Superior temporal gyrus (tissue), 1 donor: ENCODE results near the gene PERCC1.

ENCODE experiments used
- DNase-seq: peaks from one replicate; pipeline ENCODE4 v3.0.0-alpha.2; 2016; ENCODE audit errors: extremely low spot score

PERCC1 gene

DNA sequence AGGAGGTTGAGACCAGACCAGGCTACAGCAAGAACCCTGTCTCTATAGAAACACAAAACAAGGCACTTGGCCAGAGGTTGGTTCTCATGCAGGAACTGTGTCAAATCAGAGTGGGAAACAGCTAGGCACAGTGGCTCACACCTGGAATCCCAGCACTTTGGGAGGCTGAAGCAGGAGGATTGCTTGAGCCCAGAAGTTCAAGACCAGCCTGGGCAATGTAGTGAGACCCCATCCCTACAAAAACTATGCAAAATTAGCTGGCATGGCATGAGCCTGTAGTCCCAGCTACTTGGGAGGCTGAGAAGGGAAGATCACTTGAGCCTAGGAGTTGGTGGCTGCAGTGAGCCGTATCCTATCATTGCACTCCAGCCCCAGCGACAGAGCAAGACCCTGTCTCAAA lies 18.0 kb upstream of the PERCC1 start:
- DNase-seq, result no peak

DNA sequence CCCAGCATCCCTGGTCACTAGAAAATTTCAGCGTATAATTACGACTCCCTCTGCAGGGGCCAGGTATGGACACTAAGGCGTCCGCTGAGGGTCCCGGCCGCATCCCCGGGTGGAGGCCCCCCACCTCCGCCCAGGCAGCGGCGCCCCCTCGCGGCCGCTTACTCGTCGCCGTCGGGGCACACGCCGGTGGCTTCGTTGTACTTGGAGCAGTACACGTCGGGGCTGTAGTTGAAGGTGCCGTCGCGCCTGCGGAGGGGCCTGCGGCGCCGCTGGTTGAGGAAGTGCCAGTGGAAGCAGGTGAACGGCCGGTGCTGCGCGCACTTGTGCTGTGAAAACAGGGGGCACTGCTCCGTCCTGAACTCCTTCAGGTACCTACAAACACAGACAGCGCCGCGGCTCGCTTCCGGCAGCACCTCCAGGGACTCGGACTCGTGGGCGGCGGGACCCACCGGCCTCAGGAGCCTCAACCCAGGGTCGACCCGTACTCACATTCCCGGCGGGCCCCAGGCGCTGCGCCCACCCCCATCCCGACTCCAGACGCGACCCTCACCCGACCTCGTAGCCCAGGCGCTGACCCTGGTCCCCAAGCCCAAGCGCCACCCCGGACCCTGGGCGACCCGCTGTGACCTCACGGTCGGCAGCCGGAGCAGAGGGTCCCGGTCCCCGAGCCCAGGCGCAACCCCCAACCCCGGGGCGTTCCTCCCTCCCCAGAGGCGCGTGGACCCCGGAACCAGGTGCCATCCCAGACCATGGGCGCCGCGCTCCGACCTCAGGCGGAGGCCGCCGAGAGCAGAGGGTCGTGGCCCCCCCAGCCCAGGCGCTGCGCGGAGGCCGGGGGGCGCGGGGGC lies 17.0 kb upstream of the PERCC1 start:
- no peak for DNase-seq

DNA sequence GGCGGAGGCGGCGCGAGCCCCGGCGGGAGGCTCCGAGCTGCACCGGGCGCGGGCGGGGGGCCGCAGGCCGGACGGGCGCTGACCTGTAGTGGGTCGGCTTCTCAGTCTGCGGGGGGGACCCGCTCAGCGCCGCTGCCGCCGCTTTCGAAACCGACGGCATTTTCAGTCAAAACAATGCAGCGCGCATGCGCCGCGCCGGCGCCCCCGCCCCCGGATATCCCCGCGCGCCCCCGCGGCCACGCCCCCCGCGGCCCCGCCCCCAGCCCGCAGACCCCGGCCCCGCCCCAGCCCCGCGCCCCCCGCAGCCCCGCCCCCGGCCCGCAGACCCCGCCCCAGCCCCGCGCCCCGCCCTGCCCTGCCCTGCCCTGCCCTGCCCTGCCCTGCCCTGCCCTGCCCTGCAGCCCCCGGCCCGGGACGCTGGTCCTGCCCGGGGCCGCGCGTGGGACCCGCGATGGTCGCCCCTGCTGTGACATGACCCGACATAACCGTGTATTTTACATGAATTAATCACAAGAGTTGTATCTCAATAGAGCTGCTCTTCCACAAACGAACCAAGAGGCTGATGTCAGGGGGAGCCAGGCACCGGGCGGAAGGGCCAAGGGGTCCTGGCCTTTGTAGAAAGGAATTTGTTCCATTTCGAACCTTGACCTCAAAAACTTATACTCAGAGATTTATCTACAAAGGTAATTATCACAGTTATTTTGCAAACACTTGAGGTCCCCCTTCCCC lies 16.2 kb upstream of the PERCC1 start, which contains the start of gene UNKL:
Gene UNKL, minus strand, starts transcription at position 173 of the 729 bp plus-strand sequence. Its CDS starts 13 bp downstream, at position 160.
- DNase-seq, result no peak

DNA sequence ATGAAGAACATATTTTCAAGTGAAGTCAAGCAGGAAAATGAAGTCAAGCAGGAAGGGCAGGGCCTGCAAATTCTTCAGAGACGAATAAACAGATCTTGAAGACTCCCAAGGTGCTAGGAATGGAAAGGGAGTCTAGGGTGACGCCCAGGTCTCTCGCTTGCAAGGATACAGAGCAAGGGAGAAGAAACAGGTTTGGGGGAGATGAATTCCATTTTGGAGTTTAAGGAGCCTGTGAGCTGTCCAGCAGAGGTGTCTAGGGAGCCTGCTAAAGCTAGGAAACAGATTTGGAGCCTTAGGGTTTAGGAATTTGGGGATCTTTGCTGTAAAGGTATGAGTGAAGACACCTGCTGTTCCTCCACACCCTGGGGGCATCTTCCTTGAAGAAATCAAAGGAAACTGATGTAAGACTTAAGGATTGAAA lies 14.3 kb upstream of the PERCC1 start:
- DNase-seq, result no peak

DNA sequence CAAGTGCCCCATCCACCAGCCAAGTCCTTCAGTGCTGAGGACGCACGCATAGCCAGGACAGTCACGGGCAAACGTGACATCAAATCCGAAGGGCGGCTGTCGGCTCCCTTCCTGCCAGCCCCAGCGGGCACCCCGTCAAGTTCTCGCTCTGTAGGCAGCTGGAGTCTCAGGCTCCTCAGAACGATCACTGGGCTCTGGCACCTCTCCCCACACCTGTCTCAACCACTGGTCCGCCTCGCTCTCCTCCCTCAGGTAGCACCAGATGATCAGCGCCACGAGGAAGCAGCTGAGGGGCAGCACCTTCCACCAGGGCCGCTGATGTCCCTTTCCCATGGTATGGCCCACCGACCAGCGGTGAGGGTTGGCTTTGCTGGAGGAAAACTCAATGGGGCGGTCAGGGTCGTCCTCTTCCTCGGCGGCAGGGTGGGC lies 10.8 kb upstream of the PERCC1 start:
- DNase-seq, result no peak

DNA sequence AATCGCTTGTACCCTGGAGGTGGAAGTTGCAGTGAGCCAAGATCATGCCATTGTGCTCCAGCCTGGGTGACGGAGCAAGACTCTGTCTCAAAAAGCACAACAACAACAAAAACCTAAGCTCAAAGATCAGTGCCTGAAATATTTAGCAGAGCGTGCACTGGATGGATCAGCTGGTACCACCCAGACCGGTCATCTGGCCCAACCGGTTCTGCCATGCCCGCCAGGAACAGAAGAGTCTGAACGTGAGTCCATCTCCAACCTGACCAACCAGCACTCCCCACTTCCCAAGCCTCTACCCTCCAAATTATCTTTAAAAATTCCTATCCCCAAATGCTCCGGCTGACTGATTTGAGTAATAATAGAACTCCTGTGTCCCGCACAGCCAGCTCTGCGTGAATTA lies 8.8 kb upstream of the PERCC1 start:
- no peak for DNase-seq

DNA sequence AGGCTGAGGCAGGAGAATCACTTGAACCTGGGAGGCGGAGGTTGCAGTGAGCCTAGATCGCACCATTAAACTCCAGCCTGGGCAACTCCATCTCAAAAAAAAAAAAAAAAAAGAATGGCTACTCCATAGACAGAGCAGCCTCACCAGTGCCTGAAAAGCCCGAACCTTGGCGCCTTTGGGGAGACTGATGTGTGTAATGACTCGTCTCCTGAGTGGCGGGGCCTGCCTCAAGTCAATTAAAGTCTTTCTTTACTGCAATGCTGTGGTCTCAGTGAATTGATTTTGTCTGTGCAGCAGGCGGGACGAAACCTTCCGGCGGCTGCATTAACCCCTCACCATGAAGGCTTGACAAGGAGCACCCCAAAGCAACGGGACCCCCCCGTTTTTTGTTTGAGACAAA lies 6.8 kb upstream of the PERCC1 start:
- DNase-seq, result no peak

DNA sequence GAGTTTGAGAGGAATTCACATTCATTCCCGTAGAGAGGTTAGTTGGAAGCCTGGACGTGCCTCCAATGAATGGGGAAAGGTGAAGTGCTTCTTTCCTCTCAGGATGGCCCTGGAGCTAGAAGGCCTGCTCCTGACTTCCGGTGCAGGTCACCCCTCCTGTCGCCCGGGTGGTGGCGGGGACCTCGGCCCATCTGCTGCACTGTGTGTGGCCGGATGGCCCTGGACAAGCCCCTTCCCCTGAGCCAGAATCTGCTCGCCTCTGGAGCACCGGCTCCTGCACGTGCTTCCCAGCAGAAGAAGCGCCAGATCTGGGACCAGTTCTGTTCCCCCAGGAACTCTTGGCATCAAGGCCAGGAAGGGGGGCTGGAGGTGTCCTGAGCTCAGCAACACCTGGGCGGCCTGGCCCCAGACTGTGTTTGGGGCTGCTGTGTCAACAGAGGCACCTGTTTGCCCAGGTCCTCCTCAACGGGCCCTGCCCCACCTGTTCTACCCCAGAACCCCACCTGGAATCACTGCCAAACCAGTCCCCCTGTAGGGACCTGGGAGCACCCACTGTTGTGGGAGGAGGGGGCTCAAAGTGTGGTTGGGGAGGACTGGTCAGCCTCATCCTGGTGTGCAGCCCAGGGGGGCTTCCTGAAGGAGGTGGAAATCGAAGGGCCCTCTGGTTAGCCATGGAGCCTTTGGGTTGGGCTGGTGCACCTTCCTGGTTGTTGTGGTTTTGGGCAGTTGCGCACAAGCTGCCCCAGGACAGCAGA lies 5.1 kb upstream of the PERCC1 start:
- no peak for DNase-seq

DNA sequence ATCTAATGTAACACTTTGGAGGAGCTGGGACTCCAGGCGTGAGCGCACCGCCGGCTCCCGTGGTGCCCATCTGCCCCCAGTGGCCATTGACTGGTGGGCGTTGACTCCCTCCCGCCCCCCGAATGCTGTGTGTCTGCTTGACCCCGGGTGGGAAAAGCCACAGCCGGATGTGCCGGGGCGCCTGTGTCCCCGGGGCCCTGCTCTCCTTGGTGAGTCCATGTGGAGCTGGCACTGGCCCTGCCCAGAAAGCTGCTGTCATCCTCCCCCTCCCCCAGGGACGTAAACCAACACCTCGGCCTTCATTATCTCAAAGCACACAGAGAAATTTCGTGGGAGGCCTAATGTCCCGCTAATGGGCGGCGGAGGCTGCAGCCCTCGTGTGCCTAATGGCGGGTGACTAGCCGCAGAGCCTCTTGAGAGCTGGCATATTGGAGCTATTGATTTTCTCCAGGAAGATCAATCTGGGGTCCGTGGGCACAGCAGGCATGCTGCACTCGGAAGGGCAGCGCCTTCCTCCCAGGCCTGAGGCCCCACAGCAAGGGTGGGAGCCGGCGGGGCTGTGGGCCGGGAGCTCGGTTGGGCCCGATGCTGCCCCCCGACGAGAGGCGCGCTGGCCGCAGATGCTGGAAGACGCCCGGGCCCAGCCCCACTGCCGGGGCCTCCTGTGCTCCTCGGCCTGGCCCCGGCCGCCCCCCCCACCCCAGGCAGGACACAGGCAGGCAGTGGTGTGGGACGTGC lies 4.0 kb upstream of the PERCC1 start:
- DNase-seq, result no peak

DNA sequence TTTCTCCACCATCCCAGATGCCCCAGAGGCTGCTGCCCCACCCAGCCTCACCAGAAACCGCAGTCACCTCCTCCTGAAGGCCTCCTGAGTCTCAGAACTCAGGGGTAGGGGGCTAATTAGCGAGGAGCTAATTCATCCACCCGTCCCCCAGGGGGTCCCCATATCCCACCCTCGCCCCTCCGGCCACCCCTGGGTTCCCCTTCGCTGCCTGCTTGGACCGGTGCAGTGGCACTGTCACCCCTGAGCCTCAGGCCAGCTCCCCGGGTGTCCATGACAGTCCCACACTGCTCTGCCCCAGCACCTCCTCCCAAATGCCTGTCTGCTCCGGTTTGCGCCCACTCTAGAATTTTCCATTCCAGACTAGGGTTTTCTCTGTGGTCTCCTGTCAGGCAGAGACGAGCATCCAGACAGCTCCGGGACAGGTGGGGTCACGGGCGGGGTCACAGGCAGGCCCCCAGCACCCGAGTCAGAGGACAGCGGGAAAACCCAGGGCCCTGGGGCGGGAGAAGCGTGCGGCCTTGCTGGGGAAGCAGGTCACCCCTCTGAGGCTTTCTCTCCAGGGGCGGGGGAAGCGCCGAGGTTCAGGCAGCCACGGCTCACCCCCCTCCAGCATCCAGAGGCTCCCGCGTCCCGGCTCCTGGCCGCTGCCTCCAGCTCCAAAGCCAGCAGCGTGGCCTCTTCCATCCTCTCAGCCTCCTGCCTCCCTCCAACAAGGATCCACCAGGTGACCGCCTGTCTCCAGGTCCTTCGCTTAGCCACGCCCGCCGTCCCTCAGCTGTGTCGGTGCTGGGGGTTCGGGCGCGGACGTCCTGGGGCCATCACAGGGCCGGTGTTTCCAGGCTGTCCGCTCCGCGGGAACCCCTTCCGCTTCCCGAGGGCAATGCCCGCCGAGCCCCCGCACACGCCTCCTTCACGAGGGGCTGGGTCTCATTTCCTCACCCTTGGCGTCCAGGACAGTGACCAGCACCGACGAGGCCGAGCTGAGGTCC lies 3.1 kb upstream of the PERCC1 start:
- no peak for DNase-seq

DNA sequence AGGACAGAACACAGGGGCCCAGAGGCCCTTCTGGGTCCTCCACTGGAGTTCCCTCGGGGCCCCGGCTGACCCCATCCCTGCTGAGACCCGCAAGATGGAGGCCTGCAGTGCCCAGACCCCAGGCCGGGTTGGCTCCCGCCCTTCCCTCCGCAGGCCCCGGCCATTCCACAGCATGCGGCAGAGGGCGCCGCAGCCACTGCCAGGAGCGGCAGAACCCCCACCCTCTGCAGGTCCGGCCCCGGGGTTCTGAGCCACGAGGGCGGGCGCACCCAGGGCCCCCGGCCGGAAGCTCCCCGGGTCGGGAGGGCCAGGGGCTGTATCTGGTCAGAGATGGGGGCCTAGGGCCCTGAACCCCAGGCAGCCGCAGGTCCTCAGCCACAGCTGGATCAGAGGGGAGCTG lies 2.4 kb upstream of the PERCC1 start:
- DNase-seq, result no peak

DNA sequence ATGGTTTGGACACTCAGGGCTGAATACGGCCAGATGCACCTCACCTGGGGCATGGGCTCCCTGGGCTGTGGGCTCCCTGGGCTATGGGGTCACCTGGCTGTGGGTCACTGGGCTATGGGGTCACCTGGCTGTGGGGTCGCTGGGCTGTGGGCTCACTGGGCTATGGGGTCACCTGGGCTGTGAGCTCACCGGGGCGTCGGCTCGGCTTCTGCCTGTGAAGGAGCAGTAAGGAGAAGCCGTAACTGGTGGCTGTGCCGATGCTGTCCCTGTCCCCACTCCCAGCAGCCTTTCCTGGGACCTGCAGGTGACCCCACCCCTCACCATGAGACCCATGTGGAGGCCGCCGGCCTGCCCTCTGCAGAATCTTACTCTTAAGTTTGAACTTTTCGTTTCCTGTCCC lies 1.9 kb upstream of the PERCC1 start:
- no peak for DNase-seq

DNA sequence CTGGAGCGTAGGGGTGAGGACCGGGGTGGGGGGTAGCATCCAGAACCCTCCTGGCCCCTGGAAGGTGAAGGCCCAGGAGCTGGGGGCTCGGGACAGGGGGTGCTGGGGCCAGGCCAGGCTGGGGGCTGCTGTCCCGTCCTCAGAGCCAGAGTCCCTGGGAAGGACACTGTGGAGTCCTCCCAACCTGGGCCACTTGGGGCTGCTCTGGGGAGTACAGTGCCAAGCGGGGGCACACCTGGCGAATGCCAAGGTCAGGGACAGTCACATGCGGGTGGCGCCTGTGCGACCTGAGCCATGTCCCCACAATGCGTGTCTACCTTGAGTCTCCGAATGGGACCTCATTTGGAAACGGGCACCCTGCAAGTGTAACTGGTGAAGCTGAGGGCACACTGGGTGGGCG lies 1.2 kb upstream of the PERCC1 start:
- DNase-seq, result no peak

DNA sequence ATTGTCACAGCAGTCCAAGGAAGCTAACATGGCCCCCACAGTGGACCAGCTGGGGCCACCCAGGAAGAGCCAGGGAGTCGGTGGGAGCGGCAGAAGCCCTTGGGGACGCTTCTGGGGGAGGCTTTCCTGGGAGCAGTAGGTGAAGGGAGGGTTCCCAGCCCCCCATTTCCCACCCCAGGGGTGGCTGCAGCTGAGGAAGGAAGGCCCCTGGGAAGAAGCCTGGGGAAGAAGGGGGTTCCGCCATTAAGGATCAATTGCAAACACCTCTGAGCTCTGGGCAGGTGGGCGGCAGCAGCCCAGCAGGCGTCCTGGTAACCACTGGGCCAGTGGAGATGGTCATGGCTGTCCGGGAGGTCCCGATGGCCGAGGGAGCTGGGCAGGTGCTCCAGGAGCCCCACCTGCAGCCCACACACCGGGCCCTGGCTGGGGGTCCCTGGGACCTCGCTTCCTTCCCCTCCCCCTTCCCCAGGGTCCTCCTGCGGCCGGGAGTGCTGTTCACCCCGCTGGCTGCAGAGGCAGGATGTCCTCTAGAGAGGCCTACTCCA lies 592 bp upstream of the PERCC1 start:
- no peak for DNase-seq

DNA sequence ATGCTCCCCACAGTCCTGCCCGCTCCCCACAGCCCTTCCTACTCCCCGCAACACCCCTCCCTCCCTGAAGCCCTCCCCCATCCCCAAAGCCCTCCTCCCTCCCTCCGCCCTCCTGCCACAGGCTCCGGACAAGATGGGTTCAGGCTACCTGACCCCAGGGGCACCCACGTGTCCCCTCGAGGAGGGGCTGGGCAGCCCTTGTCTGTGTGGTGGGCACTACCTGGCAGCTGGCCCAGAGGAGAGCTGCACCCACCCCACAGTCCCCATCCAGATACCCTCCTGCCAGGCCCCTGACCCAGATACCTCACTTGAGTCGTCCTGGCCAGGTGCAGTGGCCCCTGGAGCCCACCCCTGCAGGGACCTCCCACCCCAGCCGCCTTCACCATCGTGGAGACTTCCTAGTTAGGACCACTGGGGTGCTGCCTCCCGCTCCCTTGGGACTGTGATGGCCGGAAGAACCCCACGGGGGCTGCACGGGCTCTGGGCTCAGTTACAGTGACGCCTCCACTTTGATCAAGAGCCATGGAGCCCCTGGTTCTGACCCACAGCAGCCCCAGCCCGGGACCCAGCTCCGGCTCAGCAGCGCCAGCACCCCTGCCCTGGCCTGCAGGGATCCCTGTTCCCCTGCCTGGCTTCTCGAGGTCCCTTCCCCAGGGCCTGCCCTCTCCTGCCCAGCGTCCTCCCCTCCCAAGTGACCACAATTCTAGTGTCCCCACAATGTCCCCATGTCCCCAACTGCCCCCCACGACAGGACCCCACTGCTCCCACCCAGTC lies 806 bp downstream of the PERCC1 start:
- DNase-seq, result no peak

DNA sequence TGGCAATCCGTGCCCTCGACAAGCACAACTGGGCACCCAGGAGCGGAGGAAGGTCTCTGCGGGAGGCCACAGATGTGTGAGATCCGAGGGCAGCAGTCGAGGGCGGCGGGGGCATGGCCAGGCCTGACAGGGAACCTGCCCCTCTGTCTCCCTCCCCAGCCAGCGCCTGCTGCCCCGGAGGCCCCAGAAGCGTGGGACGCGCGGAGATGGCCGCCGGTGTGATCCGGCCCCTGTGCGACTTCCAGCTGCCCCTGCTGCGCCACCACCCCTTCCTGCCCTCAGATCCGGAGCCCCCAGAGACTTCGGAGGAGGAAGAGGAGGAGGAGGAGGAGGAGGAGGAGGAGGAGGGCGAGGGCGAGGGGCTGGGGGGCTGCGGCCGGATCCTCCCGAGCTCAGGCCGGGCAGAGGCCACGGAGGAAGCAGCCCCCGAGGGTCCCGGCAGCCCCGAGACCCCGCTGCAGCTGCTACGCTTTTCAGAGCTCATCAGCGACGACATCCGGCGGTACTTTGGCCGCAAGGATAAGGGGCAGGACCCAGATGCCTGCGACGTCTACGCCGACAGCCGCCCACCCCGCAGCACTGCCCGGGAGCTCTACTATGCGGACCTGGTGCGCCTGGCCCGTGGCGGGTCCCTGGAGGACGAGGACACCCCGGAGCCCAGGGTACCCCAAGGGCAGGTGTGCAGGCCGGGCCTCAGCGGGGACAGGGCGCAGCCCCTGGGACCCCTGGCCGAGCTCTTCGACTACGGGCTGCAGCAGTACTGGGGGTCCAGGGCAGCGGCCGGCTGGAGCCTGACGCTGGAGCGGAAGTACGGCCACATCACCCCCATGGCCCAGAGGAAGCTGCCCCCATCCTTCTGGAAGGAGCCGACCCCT lies 1.7 kb downstream of the PERCC1 start:
- no peak for DNase-seq

DNA sequence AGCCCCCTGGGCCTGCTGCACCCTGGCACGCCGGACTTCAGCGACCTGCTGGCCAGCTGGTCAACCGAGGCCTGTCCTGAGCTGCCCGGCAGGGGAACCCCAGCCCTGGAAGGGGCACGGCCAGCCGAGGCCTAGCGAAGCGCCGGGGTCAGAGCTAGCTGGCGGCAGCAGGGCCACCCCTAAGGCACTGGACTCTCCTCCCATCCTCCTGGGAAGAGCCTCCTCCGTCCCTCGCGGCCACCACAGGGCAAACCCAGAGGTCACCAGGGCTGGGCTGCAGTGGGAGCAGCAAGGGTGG lies 2.3 kb downstream of the PERCC1 start:
- DNase-seq, result no peak

DNA sequence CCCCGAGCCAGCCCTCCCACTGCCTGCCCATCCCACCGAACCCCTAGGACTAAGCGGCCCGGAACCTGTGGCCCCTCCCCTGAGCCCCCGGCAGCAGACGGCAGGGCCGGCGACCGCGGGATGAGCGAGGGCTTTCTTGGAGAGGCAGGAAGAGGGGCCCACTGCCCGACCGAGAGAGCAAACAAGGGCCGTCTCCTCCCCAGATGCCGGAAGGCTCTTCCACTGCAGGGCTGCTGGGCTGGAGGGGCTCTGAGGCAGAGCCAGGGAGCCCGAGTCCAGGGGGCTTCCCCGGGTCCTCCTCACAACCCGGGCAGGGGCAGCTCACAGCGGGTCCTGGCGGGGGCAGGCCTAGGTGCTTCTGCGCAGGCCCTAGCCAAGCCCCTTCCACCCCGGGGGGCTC lies 2.9 kb downstream of the PERCC1 start:
- DNase-seq, result no peak
